Neuronal stem cell (in vitro differentiated cells): ENCODE results near the gene PIP5K1A.

Experiments used
- DNase-seq: peaks from one replicate; pipeline ENCODE4 v3.0.0-alpha.2; 2013; ENCODE audit warnings: low spot score
- H2AFZ ChIP-seq: one replicate; pipeline ENCODE4 v1.6.1; 2013; ENCODE audit warnings: mild to moderate bottlenecking, low read length, inconsistent platforms
- H2AK5ac ChIP-seq: 2 replicates; pipeline ENCODE4 v1.6.1; 2013; ENCODE audit warnings: low read depth, mild to moderate bottlenecking, inconsistent platforms, low read length, moderate library complexity, mixed read lengths
- H2BK120ac ChIP-seq: 2 replicates; pipeline ENCODE4 v1.6.1; 2013; ENCODE audit warnings: low read depth, mild to moderate bottlenecking, inconsistent platforms, low read length, moderate library complexity, mixed read lengths
- H2BK12ac ChIP-seq: one replicate; pipeline ENCODE4 v1.6.1; 2013; ENCODE audit warnings: low read length, inconsistent platforms
- H2BK15ac ChIP-seq: 2 replicates; pipeline ENCODE4 v1.6.1; 2013; ENCODE audit warnings: mild to moderate bottlenecking, low read length, inconsistent platforms, mixed read lengths
- H2BK5ac ChIP-seq: one replicate; pipeline ENCODE4 v1.6.1; 2013; ENCODE audit warnings: inconsistent platforms, mild to moderate bottlenecking, low read length, moderate library complexity
- H3K14ac ChIP-seq: one replicate; pipeline ENCODE4 v1.6.1; 2013; ENCODE audit warnings: low read length, inconsistent platforms
- H3K18ac ChIP-seq: 2 replicates; pipeline ENCODE4 v1.6.1; 2013; ENCODE audit warnings: low read length, inconsistent platforms
- H3K23ac ChIP-seq: 2 replicates; pipeline ENCODE4 v1.6.1; 2013; ENCODE audit warnings: low read depth, mild to moderate bottlenecking, mixed read lengths, low read length, inconsistent platforms; ENCODE audit not compliant: poor library complexity
- H3K27ac ChIP-seq: replicated peaks from 3 replicates; pipeline ENCODE4 v1.5.1; 2013; ENCODE audit warnings: low read length, inconsistent platforms
- H3K27me3 ChIP-seq, 3 experiments: 2 replicates each; pipeline ENCODE4 v1.6.1; 2013; ENCODE audit warnings: low read length in 3 of 3, mild to moderate bottlenecking in 2 of 3, inconsistent platforms in 1 of 3, low read depth in 1 of 3, mixed read lengths in 1 of 3, moderate library complexity in 1 of 3; ENCODE audit not compliant: control insufficient read depth in 3 of 3, insufficient read depth in 3 of 3
- H3K36me3 ChIP-seq, 2 donors: replicated peaks in 1 of 2; 2 replicates each; pipeline ENCODE4 v1.6.1; 2013; ENCODE audit warnings: low read length in 2 of 2; ENCODE audit not compliant: control insufficient read depth in 2 of 2, insufficient read depth in 2 of 2
- H3K4ac ChIP-seq: 2 replicates; pipeline ENCODE4 v1.6.1; 2013; ENCODE audit warnings: inconsistent platforms, mild to moderate bottlenecking, low read length, moderate library complexity
- H3K4me1 ChIP-seq, 2 donors: 1 replicate in 1 of 2; 2 replicates in 1 of 2; pipeline ENCODE4 v1.6.1; 2013; ENCODE audit warnings: low read length in 2 of 2, low read depth in 1 of 2; ENCODE audit not compliant: control insufficient read depth in 2 of 2, insufficient read depth in 1 of 2
- H3K4me2 ChIP-seq: one replicate; pipeline ENCODE4 v1.6.1; 2013; ENCODE audit warnings: mild to moderate bottlenecking, low read length, inconsistent platforms; ENCODE audit not compliant: insufficient read depth, poor library complexity, severe bottlenecking
- H3K4me3 ChIP-seq, 2 donors: 2 replicates each; pipeline ENCODE4 v1.5.1; 2013; ENCODE audit warnings: low read length in 2 of 2, mild to moderate bottlenecking in 2 of 2, inconsistent platforms in 1 of 2, moderate library complexity in 1 of 2
- H3K79me1 ChIP-seq: one replicate; pipeline ENCODE4 v1.6.1; 2013; ENCODE audit warnings: low read depth, mild to moderate bottlenecking, inconsistent platforms, low read length, moderate library complexity
- H3K9ac ChIP-seq: one replicate; pipeline ENCODE4 v1.6.1; 2013; ENCODE audit warnings: mild to moderate bottlenecking, low read depth, low read length, inconsistent platforms; ENCODE audit not compliant: poor library complexity
- H3K9me3 ChIP-seq, 2 donors: replicated peaks in 1 of 2; 2 replicates each; pipeline versions ENCODE3 to v1.6.1; 2013; ENCODE audit warnings: low read length in 2 of 2, mild to moderate bottlenecking in 2 of 2, inconsistent platforms in 1 of 2, low read depth in 1 of 2, mixed read lengths in 1 of 2, moderate library complexity in 1 of 2; ENCODE audit not compliant: control insufficient read depth in 2 of 2, insufficient read depth in 1 of 2
- H4K8ac ChIP-seq: one replicate; pipeline ENCODE4 v1.6.1; 2013; ENCODE audit warnings: low read depth, mild to moderate bottlenecking, inconsistent platforms, low read length, moderate library complexity
- H4K91ac ChIP-seq: one replicate; pipeline ENCODE4 v1.6.1; 2013; ENCODE audit warnings: low read length, low read depth, mild to moderate bottlenecking, inconsistent platforms; ENCODE audit not compliant: poor library complexity
- WGBS, 2 donors: extraction: QIAGEN DNeasy Blood & Tissue Kit; methylation state at CpG; one replicate each; pipeline ENCODE4 v1.1.7; 2013; ENCODE audit warnings: missing lambda C conversion rate in 2 of 2, mixed read lengths in 1 of 2; ENCODE audit not compliant: insufficient read length in 2 of 2, insufficient replicate concordance in 1 of 2; ENCODE audit errors: extremely low coverage in 2 of 2; 5-methylcytosine and 5-hydroxymethylcytosine counted together

The PIP5K1A gene

DNA sequence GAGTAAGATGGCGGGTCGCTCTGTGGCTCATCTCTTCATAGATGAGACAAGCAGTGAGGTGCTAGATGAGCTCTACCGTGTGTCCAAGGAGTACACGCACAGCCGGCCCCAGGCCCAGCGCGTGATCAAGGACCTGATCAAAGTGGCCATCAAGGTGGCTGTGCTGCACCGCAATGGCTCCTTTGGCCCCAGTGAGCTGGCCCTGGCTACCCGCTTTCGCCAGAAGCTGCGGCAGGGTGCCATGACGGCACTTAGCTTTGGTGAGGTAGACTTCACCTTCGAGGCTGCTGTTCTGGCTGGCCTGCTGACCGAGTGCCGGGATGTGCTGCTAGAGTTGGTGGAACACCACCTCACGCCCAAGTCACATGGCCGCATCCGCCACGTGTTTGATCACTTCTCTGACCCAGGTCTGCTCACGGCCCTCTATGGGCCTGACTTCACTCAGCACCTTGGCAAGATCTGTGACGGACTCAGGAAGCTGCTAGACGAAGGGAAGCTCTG lies 39.6 kb upstream of the PIP5K1A start:
- Histone ChIP-seq H2BK15ac (no peak overlapping the region), H3K14ac (no peak overlapping the region), H3K27ac (no peak overlapping the region), H3K23ac (no peak overlapping the region), H3K9me3 (no peaks in the 10 kb centered on the region), H3K79me1 (no peaks in the 10 kb centered on the region), H4K91ac (no peak overlapping the region), H3K18ac (no peak overlapping the region), H2BK120ac (no peak overlapping the region), H3K9ac (no peak overlapping the region), H3K4me2 (no peak overlapping the region), H2BK5ac (no peak overlapping the region), H3K4me3 (no peak overlapping the region), H4K8ac (peak overlapping the region; percentile 65), H3K27me3 (no peaks in the 10 kb centered on the region), H3K4me1 (no peaks in the 10 kb centered on the region), H2BK12ac (no peak overlapping the region), H2AK5ac (no peak overlapping the region), H3K36me3 (peaks cover 26 to 42% of the 10 kb centered on the region in 2 donors), H3K4ac (no peak overlapping the region), H2AFZ (no peak overlapping the region)
- no CpG with 5 or more reads among the region's 22 CpGs for WGBS, 2 donors
- no peak for DNase-seq

DNA sequence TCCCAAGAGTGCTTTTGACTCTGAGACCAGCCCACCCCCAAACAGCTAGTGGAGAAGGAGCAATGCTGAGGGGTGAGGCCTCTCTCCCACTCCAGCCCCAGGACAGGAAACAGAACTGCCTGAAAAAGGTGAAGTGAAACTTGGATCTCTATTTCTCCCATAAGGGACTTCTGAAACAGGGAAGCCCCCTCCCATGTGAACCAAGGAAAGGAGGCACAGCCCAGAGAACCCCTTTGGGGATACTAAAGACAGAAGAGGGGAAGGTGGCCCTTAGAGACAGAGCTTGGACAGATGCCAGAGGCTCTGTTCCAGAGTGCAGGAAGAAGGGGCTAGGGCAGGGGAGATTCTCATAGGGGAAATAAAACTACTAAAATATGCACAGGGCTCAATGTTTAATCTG lies 39.0 kb upstream of the PIP5K1A start:
- no peak overlapping the region for H3K14ac ChIP-seq
- H2AK5ac ChIP-seq: no peak overlapping the region
- H3K79me1 ChIP-seq: no peaks in the 10 kb centered on the region
- no peak overlapping the region for H2BK5ac ChIP-seq
- H3K18ac ChIP-seq: no peak overlapping the region
- no peak overlapping the region for H2BK15ac ChIP-seq
- no peak overlapping the region for H4K91ac ChIP-seq
- peaks cover 0 to 2% of the 10 kb centered on the region in 2 donors for H3K4me1 ChIP-seq
- no peak overlapping the region for H3K4me3 ChIP-seq
- H3K23ac ChIP-seq: no peak overlapping the region
- peaks cover 26 to 42% of the 10 kb centered on the region in 2 donors for H3K36me3 ChIP-seq
- no peak overlapping the region for H2BK120ac ChIP-seq
- H4K8ac ChIP-seq: no peak overlapping the region
- no peak overlapping the region for H3K9ac ChIP-seq
- no peak overlapping the region for H3K4me2 ChIP-seq
- no peak overlapping the region for H2BK12ac ChIP-seq
- no peak overlapping the region for H3K27ac ChIP-seq
- H3K9me3 ChIP-seq: no peaks in the 10 kb centered on the region
- no peaks in the 10 kb centered on the region for H3K27me3 ChIP-seq
- no peak overlapping the region for H2AFZ ChIP-seq
- DNase-seq: no peak
- no peak overlapping the region for H3K4ac ChIP-seq

DNA sequence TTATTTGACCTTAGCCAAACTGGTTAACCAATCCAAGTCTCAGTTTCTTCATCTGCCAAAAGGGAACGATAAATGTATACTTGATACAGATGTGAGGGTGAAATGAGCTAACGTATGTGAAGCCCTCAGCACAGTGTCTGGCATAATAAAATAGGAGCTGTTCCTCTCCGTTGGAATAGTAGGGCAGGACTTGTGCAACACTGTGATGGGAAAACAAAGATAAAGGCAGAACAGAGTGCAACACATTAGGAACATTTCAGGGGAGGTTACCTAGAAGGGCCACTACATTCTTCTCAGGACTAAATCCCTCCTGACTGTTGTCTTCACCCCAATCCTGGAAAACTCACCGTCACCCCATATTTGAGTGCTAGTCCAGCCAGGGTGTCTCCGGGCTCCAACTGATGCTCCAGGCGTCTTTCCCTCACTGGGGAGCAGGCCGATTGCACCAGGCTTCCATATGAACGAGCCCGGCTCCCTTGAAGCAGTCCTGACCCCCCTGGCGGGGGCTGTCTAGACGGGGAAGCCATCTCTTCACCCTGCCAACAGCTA lies 33.5 kb upstream of the PIP5K1A start:
- Histone ChIP-seq H2AFZ (peak overlapping the region; percentile 93), H2BK5ac (no peak overlapping the region), H2BK120ac (no peak overlapping the region), H4K91ac (no peak overlapping the region), H3K14ac (peak overlapping the region; percentile 48), H3K4ac (no peak overlapping the region), H2BK12ac (no peak overlapping the region), H3K4me1 (peaks cover 7 to 9% of the 10 kb centered on the region in 2 donors), H3K4me3 (peak overlapping the region; percentile 85 to 88), H3K36me3 (peaks cover 25 to 48% of the 10 kb centered on the region in 2 donors), H3K9me3 (no peaks in the 10 kb centered on the region), H2BK15ac (no peak overlapping the region), H2AK5ac (no peak overlapping the region), H3K23ac (no peak overlapping the region), H4K8ac (no peak overlapping the region), H3K27ac (peak overlapping the region; percentile 4), H3K79me1 (peaks cover 4% of the 10 kb centered on the region), H3K9ac (peak overlapping the region; percentile 74), H3K4me2 (peak overlapping the region; percentile 67), H3K27me3 (no peaks in the 10 kb centered on the region), H3K18ac (peak overlapping the region; percentile 42)
- DNase-seq: no peak
- no CpG with 5 or more reads among the region's 11 CpGs for whole genome bisulfite sequencing, 2 donors

DNA sequence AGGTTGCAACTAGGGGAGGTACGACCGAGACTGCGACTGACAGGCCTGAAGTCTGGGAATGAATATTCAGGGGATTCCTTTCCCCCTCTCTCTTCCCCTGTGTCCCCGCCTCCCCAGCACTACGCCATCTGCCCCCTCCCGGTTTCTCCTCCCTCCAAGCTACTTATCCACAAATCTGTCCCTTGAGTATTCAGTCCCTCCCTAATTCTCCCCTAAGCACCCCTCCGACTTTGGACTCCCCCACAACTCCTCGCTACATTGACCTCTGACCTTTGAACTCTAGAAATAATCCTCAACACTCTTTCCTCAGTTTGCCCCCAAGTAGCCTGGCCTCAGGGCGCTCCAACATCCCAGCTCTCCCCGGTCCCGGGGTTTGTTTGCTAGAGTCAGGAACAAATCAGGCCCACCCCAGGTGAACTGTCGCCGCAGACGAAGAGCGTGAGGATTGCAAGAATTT lies 33.0 kb upstream of the PIP5K1A start:
- DNase-seq: peak; percentile 66
- no peak overlapping the region for H3K23ac ChIP-seq
- H3K27me3 ChIP-seq: no peaks in the 10 kb centered on the region
- no peak overlapping the region for H3K9ac ChIP-seq
- no peak overlapping the region for H2BK120ac ChIP-seq
- WGBS, 2 donors: no CpG with 5 or more reads among the region's 15 CpGs
- H2BK12ac ChIP-seq: no peak overlapping the region
- peak overlapping the region; percentile 42 for H3K18ac ChIP-seq
- no peaks in the 10 kb centered on the region for H3K9me3 ChIP-seq
- peaks cover 7 to 9% of the 10 kb centered on the region in 2 donors for H3K4me1 ChIP-seq
- peak overlapping the region; percentile 67 for H3K4me2 ChIP-seq
- no peak overlapping the region for H2BK5ac ChIP-seq
- H3K36me3 ChIP-seq: peaks cover 23 to 49% of the 10 kb centered on the region in 2 donors
- no peak overlapping the region for H2BK15ac ChIP-seq
- H3K79me1 ChIP-seq: peaks cover 4% of the 10 kb centered on the region
- no peak overlapping the region for H4K91ac ChIP-seq
- H4K8ac ChIP-seq: no peak overlapping the region
- peak overlapping the region; percentile 63 for H3K27ac ChIP-seq
- H2AK5ac ChIP-seq: no peak overlapping the region
- H3K4me3 ChIP-seq: peak overlapping the region; percentile 85 to 88
- H3K4ac ChIP-seq: no peak overlapping the region
- no peak overlapping the region for H3K14ac ChIP-seq
- H2AFZ ChIP-seq: peak overlapping the region; percentile 93
